ENCODE data around the gene TYMP.

TYMP gene, protein sequence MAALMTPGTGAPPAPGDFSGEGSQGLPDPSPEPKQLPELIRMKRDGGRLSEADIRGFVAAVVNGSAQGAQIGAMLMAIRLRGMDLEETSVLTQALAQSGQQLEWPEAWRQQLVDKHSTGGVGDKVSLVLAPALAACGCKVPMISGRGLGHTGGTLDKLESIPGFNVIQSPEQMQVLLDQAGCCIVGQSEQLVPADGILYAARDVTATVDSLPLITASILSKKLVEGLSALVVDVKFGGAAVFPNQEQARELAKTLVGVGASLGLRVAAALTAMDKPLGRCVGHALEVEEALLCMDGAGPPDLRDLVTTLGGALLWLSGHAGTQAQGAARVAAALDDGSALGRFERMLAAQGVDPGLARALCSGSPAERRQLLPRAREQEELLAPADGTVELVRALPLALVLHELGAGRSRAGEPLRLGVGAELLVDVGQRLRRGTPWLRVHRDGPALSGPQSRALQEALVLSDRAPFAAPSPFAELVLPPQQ

DNA sequence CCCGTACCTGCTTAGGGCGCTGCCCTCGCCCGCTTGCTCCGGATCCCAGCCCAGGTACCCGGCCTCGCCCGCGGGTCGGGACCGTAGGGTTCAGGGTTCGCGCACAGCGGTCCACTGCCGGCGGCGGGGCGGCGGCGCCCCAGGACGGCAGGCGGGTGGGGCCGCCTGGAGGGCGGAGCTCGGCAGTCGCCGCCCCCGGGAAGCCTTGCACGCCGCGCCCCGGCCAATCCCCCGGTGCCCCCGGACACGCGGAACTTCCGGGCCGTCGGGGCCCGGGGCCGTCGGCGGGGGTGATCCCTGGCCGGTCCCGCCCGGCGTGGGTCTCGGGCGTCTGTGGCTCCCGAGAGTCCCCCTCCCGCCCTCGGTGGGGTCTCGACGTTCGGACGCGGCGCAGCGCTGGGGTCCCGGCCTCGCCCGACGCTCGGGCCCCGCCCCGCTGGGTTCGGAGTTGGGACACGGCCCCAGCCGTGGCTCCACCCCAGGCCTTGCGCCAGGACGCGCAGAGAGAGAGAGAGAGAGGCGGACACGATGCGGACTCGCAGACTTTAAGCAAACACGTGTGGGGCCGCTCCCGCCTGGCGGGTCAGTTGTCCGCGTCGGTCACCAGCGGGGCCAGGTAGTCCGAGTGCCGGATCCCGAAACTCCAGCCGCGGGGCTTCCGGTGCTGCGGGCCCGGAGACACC, at the start of gene TYMP:
TSS of gene TYMP (minus strand) at position 116 of the 683 bp plus-strand sequence. CDS start 303 bp downstream, outside the sequence.
- peak; percentile 69 for DNase-seq

DNA sequence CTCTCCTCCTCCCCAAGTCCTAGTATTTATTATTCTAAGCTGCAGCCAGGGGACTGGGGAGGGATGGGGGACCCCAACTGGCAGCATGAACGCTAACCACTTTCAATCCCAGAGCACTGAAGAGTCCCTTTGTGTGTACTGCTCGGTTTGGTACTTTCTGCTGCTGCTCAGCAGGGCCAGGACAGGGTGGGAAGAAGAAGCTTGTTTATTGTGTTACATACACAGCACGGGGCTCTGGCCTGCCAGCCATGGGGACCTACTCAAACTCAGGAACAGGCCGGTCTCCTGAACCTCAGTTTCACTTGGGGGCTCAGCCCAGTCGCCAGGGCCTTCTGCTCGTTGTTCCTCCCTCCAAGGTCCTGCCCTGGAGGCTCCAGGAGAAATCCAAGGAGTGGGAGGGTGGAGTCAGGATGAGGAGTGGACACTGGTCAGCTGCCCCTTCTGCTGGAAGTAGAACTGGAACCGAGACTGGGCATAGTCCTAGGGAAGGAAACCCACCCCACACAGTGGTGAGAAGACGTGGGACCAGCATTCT, 49.0 kb upstream of the TYMP start:
- no peak for DNase-seq

DNA sequence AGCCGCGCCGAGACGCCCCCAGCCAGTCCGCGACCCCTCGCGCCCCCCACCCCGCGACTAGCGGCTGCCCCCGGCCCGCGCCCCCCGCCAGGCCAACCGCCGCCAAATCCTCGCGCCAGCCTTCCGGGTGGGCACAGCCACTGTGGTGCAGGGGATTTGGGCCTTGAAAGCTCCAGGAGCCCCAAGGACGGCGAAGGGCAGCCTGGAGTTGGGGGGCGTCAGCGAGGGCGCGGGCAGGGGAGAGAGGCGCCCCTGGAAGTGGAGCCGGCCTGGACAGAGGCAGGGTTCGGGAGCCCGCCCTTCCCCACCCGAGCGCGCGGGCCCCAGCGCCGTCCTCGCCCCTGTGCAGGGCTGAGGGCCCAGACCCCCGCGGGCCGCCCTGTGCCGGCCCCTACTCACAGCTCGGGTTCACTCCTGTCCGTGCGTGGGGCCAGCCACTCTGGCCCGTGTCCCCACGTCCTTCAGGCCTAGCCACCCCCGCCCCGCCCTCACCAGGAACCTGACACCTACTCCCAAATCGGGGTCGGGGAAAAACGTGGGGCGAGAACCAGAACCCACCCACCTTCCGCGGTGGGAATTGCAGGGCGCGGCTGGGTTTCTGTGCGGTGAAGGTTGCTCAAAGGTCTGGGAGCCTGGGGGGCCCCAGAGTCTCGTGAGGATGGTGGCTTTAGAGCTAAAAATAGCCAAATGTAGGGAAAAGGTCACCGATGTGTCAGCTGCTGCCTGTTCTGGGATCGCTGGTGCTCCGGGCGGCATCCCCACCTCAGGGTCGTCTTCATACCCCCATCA, 48.4 kb upstream of the TYMP start, which contains the start of gene CPT1B:
TSS of gene CPT1B (minus strand) at position 441 of the 789 bp plus-strand sequence. CDS start 512 bp downstream, outside the sequence.
- no peak for DNase-seq

DNA sequence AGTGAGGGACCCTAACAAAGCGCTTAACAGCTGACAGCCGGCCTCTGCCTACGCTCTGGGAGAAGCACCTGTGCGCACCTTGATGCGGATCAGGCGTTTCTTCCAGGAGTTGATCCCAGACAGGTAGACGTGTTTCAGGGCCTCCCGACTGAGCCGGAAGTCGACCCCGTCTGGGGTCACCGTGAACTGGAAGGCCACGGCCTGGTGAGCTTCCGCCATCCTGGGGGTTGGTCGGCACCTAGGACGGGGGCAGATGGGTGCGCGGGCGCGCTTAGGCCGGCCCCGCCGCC, 47.8 kb upstream of the TYMP start:
- DNase-seq: no peak

DNA sequence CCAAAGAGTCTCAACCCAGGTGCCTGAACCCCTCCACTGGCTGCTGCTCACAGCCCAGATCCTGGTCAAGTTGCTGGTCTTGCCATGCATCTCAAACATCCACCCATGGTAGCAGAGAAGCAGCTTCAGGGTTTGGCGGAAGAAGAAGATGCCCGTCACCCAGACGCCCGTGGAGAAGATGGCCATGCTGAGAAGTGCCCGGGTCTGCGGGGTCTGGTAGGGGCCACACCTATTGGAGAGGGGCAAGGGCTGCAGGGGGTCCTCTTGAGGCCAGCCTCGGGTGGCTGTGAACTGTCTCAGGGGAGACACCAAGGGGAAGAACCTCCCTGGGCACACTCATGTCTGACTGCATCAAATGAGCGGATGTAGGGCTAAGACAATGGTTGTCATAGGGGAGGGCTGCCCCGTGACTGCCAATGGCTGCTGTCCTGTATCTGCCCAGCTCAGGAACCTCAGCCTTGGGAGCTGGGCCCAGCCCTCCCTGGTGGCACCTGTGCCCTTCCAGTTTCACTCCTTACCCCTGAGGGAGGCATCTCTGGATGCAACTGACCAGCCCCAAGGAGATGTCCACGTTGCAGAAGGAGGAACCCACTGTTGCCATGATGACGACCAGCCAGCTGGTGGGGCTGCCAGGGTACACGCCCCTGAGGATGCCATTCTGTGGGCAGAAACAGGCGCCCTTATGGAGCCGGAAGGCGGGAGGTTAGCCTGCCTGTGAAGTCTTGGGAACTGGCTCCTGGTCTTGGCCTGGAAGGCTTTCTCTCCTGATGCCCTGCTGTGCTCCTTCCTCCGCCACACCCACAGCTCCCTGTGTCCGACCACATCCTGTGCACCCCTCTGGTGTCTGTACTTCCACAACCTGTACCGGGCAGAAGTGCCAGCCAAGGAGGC, 47.2 kb upstream of the TYMP start:
- DNase-seq: no peak

DNA sequence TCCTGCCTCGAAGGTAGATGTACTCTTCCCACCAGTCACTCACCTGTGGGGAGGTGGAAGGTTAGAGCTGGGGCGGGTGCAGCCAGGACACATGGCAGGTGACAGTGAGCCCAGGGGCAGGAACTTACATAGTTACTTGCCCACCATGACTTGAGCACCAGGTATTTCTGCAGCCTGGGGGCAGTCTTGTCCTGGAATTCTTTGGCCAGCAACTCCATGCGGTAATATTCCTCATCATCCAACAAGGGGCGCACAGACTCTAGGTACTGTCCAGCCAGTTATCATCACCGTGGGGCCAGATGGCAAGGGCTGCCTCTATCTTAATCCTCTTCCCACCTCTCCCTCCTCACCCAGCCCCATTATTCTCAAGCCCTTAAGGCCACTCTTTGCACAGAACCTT, 46.3 kb upstream of the TYMP start:
- peak; percentile 73 for DNase-seq

DNA sequence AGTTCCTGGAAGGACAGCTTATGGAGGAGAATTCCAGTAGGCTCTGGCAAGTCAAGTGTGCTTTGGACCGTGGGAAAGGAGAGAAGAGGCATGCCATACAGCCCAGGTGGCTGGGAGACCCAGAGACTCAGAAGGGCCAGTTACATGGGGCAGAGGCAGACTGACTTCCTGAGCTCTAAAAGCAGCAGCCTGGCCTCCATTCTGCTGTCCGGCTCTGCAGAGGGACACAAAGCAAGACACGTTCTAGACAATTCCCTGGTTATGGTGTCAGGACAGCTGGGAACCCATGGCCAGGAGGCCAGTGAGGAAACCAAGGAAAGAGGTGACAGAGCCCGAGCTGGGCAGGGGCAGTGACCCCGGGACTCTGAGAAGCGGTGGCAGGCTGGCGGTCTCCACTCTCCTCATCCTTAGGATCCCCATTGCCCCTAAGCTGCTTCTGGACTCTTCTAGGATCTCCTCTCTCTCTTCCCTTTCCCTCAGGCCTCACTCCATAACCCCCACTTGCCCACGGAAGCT, 45.7 kb upstream of the TYMP start:
- no peak for DNase-seq

DNA sequence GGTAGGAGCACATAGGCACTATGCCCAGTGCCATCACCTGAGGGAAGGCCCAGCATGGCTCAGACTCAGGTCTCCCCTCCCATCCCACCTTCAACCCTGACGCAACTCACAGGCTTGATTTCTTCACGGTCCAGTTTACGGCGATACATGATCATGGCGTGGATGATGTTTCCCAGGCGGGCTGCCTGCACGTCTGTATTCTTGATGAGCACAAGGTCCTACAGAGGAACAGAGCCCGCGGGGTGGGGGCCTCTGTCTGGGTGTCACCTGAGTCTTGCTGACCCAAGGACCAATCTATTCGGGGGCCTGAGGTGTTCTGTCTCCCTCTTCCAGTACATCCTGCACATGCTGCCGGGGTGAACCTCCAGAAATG, 44.6 kb upstream of the TYMP start:
- no peak for DNase-seq

DNA sequence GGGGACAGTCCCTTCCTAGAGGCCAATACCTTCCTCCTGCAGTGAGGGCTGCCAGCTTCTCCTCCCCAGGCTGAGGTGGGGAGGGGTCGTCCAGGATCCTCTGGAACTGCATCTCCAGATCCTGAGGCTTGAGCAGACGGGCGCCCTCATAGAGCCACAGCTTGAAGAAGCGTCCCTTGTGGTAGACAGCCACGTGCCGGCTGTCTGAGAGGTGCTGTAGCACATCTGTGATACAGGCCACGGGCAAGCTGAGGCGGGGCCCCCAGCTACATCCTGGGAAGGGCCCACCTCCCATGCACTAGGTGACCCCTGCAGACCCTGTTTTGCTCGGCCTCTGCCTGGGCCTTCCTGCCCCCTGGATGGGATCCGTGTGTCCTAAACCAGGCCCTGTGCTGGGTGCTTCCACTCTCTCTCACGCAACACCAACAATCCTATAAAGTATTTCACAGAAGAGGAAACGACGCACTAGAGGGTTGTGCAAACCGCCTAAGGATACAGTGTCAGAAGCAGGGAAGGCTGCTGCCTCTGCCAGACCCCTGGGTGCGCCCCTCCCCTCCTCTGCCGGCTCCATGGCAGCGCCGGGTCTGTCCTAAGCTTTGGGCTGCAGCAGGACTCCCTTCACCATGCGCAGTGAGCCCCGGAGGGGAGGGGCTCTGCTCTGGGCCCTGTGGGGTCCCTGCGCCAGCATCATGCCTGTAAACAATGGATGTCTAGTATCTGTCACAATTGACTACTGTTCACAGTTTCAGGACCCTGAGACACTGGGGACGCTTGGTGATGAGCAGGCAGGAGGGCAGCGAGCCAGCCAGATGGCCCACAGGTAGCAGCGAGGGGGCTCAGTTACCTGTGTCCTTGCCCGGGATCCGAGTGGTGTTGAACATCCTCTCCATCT, 43.9 kb upstream of the TYMP start:
- DNase-seq: no peak

DNA sequence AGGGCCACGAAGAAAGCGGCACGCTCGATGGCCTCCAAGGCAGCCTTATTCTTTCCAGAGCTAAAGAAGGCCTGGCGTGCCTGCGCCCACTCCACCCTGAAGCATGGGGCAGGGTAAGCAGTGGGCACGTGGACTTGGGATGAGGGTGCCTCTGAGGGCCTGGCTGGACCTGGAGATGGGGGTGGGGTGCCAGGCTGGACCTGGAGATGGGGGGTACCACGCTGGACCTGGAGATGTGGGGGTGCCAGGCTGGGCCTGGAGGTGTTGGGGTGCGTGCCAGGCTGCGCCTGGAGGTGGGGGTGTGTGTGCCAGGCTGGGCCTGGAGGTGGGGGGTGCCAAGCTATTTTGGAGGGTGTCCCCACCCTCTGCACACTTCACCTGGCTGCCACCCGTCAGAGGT, 43.2 kb upstream of the TYMP start:
- no peak for DNase-seq

DNA sequence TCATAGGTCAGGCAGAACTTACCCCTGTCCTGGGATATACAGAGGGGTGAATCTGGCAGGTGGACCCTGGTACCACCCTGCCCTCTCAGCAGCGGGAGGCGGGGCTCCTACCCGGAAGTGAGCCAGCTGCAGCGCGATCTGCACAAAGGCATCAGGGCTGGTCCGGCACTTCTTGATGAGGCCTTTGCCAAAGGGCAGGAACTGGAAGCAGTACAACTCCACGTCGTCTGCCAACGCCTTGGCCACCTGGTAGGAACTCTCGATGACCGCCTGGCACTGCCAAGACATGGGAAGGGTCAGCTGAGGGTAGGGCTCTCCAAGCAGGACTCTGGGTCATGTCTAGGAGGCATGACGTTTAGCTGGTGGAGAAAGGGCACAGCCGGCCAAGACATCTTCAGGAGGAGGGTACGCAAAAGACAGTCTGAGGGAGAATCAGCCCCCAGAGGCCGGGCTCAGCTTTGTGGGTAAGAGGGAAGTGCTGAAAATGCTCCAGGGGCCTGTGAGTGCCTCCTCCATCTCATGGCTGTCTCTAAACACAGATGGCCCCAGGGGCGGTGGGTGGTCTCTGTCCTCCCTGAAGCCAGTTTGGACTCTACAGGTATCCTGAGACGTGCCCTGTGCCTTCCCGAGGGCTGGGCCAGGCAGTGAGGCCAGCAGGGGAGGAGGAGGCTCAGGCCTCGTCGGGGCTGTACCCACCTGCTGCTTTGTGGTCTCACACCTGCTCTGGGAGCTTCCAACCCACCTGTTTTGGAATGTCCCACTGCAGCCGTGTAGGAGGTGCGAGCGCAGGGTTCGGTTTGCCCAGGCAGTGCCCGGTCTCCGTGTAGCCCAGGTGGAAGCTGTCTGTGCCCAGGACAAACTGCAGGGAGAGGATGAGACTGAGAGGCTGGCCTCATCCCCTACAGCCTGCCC, 41.7 kb upstream of the TYMP start:
- DNase-seq: no peak

DNA sequence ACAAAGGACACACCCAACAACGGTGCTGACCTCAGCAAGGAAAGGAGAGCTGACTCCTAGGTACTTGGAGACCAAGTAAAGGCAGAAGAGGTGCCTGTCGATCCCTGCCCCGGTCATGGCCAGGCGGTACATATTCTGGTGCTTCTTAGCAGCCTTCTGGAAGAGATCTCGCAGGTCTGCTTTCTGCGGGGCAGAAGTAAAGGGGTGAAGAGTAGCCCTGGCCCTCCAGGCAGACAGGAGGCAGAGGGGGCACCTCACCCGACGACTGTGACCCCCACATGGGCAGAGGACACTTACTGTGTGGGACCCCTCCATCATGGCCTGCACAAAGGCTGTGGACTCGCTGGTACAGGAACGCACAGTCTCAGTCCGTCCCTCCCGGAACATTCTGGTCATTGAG, 41.0 kb upstream of the TYMP start:
- no peak for DNase-seq

DNA sequence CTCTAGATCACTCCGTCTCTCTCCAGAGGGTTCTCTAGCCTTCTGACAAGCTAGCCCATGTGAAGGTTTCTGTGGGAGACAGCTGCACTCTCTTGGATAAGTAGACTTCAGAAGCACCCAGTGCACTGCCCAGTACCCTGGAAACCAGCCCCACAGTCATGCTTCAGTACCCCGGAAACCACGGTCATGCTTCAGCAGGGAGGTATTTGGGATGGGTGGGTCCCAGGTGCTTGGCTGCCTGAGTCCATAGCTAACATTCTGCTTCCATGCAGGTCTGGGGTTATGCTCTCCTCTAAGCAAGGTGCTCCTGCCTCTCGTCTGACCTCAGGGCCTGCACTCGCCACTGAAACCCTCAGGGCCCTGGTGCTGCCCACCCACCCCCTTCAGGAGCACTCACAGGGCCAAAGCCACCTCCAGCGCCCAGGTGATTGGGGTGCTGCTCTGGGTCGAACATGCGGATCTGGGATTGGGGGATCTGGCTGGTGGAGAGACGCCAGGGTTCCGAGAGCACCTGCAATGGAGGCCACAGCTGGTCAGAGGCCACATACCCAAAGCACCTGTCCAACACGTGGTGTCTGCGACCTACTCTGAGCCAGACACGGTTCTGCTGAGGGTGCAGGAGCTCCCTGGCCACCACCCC, 40.2 kb upstream of the TYMP start:
- DNase-seq: no peak

DNA sequence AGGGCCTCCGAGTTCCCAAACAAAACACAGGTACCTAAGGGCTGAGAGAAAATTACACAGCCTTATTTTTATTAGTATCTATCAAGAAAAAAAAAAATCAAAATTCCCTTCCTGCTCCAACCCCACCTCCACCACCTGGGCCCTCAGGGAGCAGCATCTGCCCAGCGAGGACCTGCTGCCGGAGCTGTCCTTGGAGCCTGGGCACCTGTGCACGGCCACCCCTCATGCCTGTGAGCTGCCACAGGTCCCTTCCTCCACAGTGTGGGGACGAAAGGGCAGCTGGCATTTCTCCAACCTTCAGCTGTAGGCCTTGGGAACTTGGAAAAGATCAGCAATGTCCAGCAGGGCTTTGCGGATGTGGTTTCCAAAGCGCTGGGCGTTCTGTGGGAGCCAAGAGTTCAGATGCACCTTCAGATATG, 39.2 kb upstream of the TYMP start:
- DNase-seq: no peak

DNA sequence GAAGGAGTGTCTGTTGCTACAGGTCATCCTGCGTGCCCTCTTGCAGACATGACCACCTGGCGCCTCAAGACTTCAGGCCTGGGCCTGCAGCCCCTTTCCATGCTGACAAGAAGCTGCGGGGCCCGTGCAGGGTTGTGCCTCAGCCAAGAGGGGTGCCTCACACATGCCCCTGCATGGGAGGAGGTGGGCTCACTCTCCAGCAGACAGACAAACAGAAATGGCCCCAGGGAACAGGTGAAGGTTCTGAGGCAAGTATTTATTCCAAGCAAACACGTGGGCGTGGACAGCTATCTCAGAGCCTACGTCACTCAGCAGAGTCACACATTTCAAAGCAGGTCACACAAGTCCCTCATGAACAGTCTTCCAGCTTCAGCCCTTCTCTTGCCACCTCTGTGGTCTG, 38.8 kb upstream of the TYMP start:
- no peak for DNase-seq

DNA sequence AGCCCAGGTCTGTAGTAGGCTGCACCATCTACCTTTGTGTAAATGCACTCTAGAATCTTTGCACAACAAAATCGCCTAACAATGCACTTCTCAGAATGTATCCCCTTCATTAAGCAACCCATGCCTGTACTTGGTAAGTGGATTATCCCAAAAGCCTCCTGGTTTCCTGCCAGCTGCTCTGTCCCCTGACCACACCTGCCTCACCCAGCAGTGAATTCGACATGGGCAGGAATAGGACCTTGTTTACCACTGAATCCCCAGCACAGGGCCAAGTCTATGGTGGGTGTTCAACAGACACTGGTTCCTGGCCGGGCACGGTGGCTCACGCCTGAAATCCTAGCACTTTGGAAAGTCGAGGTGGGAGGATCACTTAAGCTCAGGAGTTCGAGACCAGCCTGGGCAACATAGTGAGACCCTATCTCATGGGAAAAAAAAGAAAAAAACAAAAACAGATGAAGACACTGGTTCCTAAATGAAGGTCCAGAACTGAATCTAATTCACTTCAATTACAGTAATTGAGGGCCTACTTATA, 38.0 kb upstream of the TYMP start:
- no peak for DNase-seq

DNA sequence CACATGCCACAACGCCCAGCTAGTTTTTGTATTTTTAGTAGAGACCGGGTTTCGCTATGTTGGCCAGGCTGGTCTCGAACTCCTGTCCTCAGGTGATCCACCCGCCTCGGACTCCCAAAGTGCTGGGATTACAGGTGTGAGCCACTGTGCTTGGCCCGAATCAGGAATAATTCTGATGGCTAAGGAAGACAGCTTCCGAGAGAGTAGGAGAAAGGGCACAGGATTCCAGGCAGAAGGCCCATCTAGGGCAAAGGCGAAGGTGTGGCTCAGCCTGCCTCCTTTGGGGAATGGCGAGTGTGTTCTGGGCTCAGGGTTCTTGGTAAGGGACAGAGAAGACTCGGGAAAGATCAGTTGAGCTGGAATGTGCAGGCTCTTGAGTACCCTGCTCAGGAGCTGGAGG, 34.5 kb upstream of the TYMP start:
- DNase-seq: no peak

DNA sequence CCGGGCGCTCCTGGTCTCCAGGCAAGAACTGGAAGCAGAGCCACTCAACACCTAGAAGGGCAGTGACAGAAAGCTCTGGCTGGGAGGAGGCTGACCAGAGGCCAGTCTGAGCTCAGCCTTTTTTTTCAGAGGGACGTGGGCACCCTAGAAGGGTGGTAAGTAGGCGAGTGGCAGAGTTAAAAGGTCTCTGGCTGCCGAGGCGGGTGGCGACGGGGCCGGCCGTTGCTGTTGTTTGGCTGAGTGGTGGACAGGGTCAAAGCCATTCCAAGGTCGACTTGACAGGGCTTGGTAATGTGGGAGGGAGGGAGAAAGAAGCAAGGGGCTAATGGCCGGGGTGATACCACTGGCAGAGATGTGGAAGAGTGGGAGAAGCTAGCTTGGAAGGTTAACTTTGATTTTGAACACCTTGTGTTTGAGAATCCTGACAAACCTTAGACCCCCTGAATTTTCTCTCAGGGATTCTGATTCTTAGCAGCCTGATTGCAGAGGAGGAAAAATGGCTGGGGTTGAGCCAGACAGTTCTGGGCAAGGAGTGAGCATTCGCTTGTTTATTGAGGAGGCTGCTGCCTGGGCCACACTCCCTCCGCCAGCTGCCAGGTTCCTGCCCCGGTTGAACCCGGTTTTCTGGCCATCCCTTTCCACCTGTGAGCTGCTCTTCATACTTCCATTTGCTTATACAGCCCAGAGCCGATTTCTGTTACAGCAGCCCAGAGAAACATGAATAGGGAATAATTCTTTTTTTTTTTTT, 33.8 kb upstream of the TYMP start:
- no peak for DNase-seq

Data from NCI-H69 (cell line).